ENCODE data around the gene SPOCK3.

SPOCK3 gene

GRCh38 chr4:167171928-167172327 is 62.4 kb downstream of the SPOCK3 start:
- no peak for DNase-seq

- DNase-seq, result no peak
These were observed 65.7 kb downstream of the SPOCK3 start for GRCh38 chr4:167168611-167169010.

- DNase-seq, result no peak
These were observed 83.7 kb downstream of the SPOCK3 start for GRCh38 chr4:167150587-167150986.

- DNase-seq, result no peak
These were observed 89.7 kb downstream of the SPOCK3 start for GRCh38 chr4:167144605-167145004.

- DNase-seq, result no peak
These were observed 91.3 kb downstream of the SPOCK3 start for GRCh38 chr4:167143018-167143417.

GRCh38 chr4:167136270-167136669 is 98.0 kb downstream of the SPOCK3 start:
- no peak for DNase-seq

- no peak for DNase-seq
These were observed 105.1 kb downstream of the SPOCK3 start for GRCh38 chr4:167129146-167129545.

GRCh38 chr4:167119392-167119791 is 114.9 kb downstream of the SPOCK3 start:
- DNase-seq, result no peak

GRCh38 chr4:167117273-167117672 is 117.0 kb downstream of the SPOCK3 start:
- DNase-seq, result no peak

GRCh38 chr4:167114416-167114971 is 119.8 kb downstream of the SPOCK3 start:
- DNase-seq, result no peak

GRCh38 chr4:167111622-167112021 is 122.7 kb downstream of the SPOCK3 start:
- no peak for DNase-seq

- no peak for DNase-seq
These were observed 123.2 kb downstream of the SPOCK3 start for GRCh38 chr4:167111092-167111491.

- no peak for DNase-seq
These were observed 124.4 kb downstream of the SPOCK3 start for GRCh38 chr4:167109859-167110258.

- no peak for DNase-seq
These were observed 128.4 kb downstream of the SPOCK3 start for GRCh38 chr4:167105857-167106256.

GRCh38 chr4:167102475-167102874 is 131.8 kb downstream of the SPOCK3 start:
- no peak for DNase-seq

GRCh38 chr4:167101035-167101434 is 133.3 kb downstream of the SPOCK3 start:
- no peak for DNase-seq

- DNase-seq, result no peak
These were observed 134.2 kb downstream of the SPOCK3 start for GRCh38 chr4:167100120-167100519.

- DNase-seq, result no peak
These were observed 146.2 kb downstream of the SPOCK3 start for GRCh38 chr4:167088115-167088514.

- no peak for DNase-seq
These were observed 150.0 kb downstream of the SPOCK3 start for GRCh38 chr4:167084321-167084720.

GRCh38 chr4:167079762-167080161 is 154.5 kb downstream of the SPOCK3 start:
- DNase-seq, result no peak

GRCh38 chr4:167052631-167053091 is 181.6 kb downstream of the SPOCK3 start:
- no peak for DNase-seq

GRCh38 chr4:167049257-167049656 is 185.0 kb downstream of the SPOCK3 start:
- no peak for DNase-seq

GRCh38 chr4:167041524-167041923 is 192.8 kb downstream of the SPOCK3 start:
- DNase-seq, result no peak

- no peak for DNase-seq
These were observed 198.9 kb downstream of the SPOCK3 start for GRCh38 chr4:167035390-167035789.

GRCh38 chr4:167034983-167035382 is 199.3 kb downstream of the SPOCK3 start:
- DNase-seq, result no peak

- no peak for DNase-seq
These were observed 201.4 kb downstream of the SPOCK3 start for GRCh38 chr4:167032871-167033270.

Data from stimulated activated CD4-positive, alpha-beta T cell treated with anti-CD3 and anti-CD28 coated beads, Interleukin-12 subunit alpha, Interleukin-12 subunit beta, amount 100 ng/mL, for 4 hours (primary cell).